HG02884 (cell line): Measurements from ENCODE around the gene ULBP3.
"Not testable (repeated sequence)": the region's sequence is repeated elsewhere in the genome, so short reads cannot be mapped to it uniquely, and the experiment has no call there.

ENCODE experiments used
- ATAC-seq: cut with Tn5 transposase; IDR thresholded peaks from one replicate; pipeline ENCODE4 v1.9.1; 2021; ENCODE audit warnings: mild to moderate bottlenecking, moderate library complexity; ENCODE audit not compliant: unreplicated experiment

ULBP3 gene

DNA sequence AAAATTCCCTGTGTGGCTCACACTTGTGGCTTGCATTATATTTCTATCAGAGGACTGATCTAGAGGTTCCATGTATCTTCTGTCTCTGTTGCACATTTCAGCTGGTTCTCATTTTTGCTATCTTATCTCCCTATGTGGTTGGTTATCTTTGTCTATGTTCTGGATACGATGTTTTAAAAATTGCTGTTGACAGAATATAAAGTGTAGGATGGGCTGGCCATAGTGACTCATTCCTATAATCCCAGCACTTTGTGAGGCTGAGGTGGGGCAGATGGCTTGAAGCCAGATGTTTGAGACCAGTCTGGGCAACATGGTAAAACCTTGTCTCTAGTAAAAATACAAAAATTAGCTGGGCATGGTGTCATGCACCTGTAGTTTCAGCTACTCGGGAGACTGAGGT is 9.9 kb upstream of the ULBP3 start:
- ATAC-seq = no peak

DNA sequence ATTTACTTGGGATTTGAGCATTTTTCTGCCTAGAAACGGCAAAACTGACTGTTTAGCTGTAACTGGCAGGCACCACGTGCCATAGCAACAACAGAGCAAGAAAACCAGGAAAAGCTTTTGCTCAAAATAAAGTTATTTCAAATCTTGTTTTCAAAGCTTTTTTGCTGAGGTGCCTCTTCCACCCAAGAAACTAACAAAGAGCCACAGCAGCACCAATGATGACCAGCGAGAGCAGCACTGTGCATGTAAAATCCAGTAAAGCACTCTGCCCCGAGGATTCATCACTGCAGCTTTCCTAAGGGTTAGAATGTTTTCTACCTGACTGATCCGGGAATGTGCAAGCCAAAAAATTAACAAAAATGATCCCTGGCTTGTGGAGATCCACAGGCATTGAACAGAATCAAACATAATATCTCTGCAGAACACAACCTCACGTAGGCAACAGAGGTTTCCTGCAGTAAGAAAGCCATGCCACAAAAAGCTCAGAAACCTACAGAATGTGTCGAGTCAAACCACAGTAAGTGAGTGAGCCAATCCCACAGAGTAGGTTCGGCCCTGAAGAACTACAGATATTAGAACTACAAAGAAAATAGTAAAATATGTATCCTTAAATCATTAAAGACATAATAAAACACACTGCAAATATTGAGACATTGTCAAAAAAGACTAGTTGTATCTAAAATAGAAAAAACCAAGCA is 7.4 kb upstream of the ULBP3 start:
- no peak for ATAC-seq

DNA sequence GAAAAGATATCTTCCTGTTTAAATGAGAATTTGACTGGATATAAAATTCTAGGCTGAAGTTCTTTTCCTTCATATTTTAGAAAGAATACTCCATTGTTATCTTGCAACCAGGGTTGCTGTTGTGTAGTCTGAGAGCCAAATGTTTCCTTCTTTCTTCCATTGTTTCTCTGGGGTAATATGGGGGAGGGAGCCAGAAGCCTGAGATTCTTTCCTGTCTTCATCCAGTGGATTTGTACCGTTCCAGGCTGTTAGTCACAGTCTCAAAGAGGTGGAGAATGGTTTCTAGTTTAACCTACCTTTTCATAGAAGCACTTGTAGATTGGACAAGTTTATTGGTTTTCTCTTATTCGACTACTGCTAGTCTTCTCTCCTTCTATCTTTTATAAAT is 6.1 kb upstream of the ULBP3 start:
- no peak for ATAC-seq

DNA sequence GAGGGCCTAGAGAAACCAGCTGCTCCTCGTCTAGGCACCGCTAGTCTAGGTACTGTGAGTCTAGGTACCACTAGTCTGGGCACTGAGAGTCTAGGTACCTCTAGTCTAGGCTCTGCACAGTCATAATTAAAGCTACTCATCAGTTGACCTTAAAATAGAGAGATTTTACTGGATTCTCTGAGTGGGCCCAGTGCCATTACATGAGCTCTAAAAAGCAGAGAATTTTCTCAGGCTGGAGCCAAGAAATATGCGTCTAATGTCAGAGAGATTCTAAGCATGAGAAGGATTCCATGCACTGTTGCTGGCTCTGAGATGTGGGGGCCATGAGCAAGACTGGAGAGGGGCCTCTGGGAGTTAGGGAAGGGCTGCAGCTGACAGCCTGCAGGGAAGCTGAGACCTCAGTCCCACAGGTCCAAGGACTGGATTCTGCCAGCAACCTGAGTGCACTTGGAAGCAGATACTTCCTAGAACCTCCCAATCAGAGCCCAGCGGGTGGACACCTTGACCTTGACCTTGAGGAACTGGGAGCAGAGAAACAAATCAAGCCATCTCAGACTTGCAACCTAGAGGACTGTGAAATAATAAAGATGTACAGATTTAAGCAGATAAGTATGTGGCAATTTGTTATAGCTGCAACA is 5.6 kb upstream of the ULBP3 start:
- ATAC-seq = not testable (repeated sequence)

DNA sequence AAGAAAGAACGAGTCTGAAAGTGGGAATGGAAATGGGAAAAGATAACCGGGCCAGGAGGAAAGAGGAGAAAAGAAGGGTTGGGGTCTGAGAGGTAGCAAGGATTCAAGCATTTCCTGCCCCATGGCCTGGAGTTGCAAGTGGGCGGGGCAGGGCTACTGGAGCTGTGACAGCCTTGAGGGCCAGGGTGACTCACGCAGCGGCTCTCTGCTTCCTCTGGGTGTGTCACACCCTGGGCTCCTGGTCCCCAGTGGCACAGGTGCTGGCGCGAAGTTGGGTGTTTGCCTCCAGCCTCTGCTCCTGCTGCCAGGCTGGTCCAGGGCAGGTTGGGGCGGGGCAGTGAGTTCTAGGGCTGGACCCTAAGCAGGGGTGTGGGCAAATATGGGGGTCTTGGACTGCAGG is 3.3 kb upstream of the ULBP3 start:
- ATAC-seq = no peak

DNA sequence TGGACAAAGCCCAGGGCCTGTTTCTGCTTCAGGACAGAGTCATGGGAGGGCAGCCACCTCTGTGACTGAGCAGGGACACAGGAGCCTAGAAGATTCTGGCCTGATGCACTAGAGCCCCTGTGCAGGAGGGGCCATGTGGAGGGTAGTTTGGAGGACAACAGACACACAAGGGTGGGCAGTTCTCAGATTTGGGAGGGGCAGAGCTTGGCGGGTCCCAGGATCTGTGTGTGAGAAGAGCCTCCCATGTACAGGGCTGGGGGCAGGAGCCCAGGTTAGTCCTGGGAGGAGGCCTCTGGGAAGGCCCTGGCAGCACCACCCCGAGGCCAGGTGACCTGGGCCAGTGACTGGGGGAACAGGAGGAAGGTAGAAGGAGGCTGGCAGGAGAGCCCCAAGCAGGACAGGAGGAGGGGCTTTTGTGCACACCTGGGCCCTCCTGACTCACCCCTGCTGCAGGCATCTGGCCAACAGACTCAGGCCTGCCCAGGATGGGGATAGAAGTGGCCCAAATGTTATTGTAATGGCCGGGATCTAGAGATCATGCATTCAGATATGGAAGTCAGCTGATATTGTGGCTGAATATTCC is 1.4 kb upstream of the ULBP3 start:
- no peak for ATAC-seq

DNA sequence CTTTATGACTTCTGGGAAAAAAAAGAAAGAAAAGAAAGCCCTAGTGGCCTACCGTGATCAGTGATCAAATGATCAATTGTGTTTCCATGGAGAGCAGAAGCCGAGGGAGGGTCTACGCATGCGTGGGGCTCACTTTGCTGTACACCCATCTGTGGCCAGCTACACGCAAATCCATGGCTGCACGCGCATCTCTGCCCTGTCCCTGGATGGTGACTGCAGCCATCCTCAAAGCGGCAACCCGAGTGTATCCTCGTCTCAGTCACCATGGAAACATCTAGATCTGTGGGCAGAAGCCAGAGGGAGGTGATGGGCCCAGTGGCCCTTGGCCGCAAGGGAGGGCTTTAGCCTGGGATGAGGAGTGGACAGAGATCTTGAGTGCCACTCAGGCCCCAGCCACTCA is 785 bp upstream of the ULBP3 start:
- no peak for ATAC-seq

DNA sequence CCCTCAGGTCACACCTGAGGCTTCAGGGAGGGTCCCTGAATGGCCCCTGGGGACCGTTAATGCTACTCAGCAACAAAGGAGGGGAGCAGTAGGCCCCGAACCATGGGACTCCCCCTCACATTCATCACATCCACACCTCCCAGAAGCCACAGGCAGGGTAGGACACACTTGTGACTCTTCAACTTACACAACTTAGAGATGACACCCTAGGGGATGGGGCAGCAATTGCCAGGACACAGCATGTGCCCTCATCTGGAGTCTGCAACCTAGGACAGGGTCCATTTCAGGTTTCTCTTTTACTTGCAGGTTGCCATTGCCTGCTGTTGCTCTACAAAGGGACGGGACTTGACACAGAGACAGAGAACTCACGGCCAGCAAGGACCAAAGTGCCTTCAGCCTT is 770 bp downstream of the ULBP3 start:
- ATAC-seq = no peak

DNA sequence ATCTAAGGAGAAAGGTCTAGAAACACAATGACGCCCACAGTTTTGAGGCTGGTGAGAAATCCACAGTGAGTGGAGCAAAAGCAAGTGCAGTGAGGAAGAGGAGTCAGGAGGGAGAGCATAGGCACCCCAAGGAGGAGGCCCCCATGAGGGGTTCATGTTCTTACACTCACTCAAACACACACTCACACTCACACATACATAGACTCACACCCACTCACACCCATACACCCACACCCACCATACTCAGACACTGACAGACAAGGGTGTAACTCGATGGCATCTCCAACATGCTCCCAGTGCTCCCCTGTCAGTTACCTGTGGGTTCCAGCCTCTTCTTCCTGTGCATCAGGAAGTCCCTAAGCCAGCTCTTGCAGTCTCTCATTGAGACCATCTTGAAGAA is 3.8 kb downstream of the ULBP3 start:
- no peak for ATAC-seq

DNA sequence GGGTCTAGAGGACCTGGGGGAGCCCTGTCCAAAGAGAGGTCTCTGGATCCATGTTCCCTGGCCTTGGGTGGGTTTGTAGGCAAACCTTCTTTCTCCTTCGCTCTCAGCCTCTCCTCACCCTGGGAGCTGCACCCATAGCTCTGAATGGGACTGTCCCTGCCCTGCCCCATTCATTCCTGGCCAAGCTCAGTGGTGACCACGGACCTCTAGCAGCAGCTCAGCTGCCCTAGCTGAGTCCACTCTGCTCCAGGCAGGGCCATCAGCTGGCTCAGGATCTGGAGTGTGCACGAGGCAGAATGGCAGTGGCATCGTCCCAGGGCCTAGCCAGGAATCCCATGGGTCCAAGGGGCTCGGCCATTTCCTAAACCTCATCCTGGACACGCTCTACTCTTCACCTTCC is 5.3 kb downstream of the ULBP3 start:
- no peak for ATAC-seq

DNA sequence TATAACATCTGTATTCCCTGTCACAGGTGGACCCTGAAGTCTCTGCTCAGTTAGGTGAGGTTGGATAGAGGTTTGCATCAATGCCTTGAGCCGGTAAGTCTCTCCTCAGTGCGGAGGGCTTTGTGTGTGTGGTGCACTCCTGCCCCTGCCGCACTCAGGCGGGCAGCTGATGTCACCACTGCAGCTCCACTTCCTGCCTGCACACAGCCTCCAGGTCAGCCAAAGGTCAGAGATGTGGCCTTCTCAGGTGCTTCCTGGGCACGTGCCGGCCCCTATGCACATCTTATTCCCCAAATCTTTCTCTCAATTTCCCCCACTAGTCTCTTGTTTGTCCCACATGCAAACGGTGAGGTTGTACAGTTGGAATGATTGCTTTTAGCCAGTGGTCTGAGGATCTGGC is 8.9 kb downstream of the ULBP3 start:
- ATAC-seq = not testable (repeated sequence)

DNA sequence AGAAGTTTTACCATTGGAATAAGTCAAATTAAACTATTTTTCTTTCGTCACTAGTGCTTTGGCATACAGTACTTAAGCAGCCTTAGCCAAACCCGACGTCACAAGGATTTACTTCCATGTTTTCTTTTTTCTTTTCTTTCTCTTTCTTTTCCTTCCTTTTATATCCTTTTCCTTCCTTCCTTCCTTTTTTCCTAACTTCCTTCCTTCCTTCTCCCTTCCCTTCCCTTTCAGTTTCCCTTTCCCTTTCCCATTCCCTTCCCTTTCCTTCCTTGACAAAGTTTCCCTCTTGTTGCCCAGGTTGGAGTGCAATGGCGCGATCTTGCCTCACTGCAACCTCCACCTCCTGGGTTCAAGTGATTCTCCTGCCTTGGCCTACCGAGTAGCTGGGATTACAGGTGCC is 9.9 kb downstream of the ULBP3 start:
- ATAC-seq = no peak

DNA sequence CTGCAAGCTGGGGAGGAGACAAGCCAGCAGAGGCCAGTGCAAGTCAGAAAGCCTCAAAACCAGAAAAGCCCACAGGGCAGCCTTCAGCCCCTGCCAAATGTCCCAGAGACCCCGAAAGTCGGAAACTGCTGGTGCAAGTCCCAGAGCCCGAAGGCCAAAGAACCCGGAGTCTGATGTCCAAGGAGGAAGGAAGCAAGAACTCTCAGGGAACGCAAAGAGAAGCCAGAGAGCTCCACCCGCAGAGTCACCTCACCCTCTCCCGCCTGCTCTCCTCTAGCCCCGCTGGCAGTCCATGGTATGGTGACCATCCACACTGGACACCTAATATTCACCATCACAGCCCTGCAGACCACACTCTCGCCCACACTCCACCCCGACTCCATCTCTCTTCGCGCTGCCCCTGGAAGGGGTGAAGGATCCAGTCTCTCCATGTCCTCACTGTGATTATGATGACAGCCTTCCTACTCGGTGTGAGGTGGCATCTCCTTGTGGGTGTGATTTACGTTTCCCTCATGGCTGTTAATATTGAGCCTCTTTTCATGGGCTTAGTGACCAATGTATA is 10.6 kb downstream of the ULBP3 start:
- ATAC-seq = no peak

DNA sequence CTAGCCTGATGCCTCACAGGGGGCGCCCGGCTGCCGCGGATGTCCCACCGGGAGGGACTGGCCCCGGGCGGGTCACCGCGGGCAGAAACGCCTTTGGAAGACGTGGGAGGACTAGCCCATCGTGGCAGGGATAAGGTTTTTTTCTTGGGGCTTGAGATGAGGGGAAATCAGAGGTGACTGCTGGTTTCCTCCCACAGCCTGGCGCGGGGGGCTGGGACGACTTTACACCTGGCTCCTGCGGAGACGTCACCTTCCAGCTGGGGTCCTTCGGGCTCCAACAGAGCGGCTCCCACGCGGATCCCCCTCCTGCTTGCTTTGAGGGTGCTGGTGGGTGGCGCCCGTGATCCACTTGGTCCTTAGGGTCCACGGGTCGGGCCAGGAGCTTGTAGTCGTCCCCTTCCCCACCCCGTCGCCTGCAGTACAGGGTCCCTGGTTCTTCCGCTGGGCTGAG is 11.4 kb downstream of the ULBP3 start:
- ATAC-seq = no peak

DNA sequence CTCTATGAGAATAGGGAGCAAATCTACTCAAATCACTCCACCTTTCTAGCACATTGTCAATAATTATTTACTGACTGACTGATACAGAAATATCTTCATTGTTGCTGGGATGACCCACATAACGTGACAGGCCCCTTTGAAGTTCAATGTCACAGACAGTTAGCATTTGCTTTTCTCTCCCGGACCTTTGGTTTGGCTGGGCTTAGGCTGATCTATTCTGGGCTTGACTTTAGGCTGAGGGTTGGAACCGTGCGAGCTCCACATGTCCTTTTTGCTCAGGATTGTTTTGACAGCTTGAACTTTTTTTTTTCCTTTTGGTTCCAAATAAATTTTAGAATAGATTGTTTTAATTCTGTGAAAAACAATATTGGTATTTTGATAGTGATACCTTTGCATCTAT is 12.0 kb downstream of the ULBP3 start:
- ATAC-seq = no peak

DNA sequence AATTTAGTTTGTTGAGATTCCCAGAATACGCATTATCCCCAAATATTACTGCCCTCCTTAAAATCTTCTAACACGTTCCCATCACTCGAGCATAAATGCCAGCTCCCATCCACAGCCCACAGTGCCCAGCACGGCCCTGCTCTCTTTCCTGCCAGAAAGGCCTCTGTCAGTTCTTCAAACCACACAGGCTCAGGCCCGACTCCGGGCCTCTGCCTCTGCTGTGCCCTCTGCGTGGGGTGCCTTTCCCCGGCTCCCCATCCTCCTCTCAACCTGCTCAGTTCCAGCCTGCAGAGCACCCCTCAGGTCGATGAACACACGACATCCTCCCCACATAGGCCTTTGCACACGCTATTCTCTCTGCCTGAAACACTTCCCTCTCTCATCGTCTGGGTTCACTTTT is 12.8 kb downstream of the ULBP3 start:
- no peak for ATAC-seq

DNA sequence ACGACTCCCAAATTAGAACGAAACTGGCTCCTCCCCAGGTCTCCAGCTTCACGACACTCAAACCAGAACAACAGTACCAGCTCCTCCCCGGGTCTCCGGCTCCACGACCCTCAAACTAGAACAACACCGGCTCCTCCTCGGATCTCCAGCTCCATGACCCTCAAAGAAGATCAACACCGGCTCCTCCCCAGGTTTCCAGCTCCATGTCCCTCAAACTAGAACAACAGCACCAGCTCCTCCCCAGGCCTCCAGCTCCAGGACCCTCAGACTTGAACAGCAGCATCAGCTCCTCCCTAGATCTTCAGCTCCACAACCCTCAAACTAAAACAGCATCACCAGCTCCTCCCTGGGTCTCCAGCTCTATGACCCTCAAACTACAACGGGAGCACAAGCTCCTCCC is 13.8 kb downstream of the ULBP3 start:
- no peak for ATAC-seq

DNA sequence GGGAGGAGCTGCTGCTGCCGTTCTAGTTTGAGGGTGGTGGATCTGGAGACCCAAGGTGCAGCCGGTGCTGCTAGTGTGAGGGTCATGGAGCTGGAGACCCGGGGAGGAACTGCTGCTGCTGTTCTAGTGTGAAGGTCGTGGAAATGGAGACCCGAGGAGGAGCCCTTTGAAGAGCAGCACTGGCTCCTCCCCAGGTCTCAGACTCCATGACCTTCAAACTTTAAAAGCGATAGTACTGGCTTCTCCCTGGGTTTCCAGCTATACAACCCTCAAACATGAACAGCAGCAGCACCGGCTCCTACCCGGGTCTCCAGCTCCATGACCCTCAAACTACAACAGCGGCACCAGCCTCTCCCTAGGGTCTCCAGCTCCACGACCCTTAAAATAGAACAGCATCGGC is 15.5 kb downstream of the ULBP3 start:
- no peak for ATAC-seq

DNA sequence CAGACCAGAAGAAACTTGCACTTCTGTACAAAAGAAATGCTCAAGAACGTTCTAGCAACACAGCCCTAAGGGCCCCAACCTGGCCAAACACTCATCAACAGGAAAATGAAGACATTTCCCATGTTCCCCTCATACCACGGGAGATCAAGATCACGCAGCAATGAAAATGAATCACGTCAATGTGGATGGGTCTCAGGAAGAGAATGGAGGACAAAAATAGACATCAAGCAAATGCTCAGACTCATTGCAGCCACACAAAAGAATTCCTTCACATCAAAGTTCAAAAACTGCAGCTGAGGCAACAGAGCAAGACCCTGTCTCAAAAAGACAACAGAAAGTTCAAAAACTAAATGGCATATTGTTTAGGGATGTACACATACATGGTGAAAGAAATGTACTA is 18.1 kb downstream of the ULBP3 start:
- no peak for ATAC-seq

DNA sequence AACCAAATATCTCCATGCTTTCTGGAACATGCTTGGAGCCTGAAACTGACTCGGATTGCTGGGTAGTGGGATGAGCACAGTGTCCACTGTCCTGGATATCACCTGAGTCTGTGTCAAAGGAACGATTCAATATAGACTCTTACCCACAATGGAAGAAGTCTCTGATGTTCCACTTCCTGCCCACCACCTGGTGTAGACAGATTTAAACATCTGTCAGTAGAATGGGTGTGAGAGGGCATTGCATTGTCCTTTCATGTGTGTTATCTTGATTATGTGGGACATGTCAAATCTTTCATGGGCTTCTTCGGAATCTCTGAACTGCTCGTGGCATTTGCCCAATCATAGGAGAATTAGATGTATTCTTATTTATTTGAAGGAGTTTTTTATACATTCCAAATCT is 20.8 kb downstream of the ULBP3 start:
- ATAC-seq = no peak

DNA sequence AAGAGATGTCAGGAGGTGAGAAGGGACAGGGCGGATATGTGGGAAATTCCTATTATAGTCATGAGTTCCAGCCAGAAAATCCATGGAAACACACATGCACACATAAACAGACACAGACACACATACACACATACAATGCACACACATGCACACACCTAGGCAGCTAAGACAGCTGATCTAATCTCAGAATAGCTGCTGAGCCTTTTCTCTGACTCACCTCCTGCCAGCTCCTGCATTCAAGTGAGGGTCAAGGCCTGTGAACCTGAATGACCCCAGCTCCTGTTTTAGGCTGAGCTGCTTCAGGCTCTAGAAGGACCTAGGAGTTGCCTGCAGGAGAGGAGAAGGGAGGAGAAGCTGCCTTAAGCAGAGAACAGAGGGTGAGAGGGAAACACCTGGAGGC is 22.0 kb downstream of the ULBP3 start:
- ATAC-seq = no peak

DNA sequence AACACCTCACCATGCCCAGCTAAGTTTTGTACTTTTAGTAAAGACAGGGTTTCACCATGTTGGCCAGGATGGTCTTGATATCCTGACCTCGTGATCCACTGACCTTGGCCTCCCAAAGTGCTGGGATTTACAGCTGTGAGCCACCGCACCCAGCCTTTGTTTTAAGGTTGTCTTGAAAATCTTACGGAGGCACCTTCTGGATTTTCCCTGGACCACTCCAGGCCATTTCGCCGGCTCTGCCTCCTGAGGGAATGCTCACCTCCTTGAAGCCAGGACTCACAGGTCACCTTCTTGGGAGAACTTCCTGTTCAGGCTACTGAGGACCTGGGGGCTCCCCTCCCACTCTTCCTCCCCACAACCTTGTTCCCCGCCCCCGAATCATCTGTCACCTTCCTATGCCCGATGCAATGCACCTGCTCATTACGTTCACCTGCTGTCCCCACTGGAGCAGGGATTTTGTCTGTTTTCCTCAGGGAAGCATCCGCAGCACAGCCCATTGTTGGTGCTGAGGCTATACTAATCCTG is 24.2 kb downstream of the ULBP3 start:
- no peak for ATAC-seq
